Fibroblast of peridontal ligament (primary cell): ENCODE data around the gene LNP1.

ENCODE experiments used
- DNase-seq: peaks from one replicate; pipeline ENCODE4 v3.0.0-alpha.2; 2010; ENCODE audit errors: extremely low read depth

The LNP1 gene

DNA sequence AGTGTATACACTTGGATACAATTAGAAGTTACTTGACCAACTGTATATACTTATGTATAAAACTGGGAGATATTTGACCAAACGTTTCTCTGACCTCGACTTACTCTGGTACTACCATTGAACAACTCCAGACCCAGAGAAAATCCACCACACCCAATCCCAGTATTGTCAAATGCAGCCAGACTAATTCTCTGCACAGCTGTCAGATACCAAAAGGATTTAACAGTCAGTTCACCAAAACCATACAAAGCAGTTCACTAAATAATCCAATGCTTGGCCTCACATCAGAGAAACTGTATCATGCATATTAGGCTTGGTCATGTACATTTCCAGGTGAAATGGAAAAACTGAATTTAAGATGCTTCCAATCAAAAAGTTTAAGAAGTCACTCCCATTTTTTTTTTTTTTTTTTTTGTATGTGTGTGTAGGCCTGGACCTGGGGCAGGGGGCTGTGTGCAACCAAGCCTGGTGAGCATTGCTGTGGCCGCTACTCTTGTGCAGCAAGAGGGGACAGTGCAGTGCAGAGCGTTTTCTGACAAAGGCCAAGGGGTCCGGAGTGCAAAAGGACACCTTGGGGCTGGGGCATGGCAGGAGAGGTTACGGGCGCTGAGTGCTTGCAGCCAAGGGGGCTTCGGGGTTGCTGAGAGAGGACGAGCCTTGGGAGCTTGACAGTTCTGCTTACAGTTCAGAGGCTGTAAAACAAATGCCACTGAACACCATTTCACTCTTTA is 1.8 kb upstream of the LNP1 start:
- peak; percentile 7 for DNase-seq

DNA sequence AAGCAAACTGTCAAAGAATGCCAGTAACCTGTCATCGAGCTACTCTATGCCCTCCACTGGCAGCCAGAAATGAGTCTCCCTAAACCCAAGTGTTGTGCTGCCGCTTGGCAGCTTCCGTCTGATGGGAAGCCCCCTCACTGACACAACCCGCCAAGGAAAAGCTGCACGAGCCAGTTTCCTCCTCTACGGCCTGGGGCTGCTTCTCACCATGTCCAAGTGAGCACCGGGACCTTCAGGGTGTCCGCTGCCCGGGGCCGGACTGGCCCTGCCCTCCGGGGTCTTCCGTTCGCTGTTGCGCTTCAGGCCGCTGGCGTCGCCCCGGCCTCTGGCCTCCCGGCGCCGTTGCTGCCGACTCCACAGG is 940 bp upstream of the LNP1 start:
- peak; percentile 8 for DNase-seq

DNA sequence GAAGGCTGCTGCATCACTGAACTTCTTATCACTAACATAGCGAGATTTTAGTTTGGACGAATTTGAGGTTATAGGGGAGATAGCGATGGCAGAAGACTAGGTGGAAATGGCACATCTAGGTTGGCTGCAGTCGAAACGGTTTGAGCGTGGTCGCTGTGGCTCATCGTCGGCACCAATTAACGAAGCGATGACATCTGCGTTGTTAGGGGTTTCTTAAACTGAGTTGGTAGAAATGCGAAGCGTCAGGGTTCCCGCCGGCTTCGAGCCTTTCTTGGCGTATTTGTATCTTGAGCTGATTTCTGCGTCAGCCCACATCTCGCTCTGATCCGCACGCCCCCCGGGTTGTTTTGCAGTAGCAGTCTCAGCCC is 319 bp downstream of the LNP1 start:
- DNase-seq: peak; percentile 60

DNA sequence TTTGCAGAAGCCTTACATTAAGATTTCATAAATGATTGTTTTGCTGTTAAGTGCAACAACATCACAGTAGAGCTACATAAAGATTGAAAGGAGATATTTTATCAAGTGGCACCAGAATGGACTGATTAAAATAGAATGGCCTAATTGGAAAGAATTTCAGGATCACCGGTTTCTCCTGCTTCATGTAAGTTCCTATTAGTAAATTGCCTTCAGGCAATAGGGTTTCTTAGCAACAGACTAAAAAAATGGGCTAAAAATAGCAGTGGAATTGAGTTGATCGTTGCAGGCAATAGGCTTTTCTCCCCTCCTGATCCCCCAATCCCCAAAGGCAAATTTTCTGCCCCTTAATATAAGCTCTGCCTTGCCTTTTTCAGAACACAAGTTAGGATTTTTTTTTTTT is 917 bp downstream of the LNP1 start:
- peak; percentile 62 for DNase-seq

DNA sequence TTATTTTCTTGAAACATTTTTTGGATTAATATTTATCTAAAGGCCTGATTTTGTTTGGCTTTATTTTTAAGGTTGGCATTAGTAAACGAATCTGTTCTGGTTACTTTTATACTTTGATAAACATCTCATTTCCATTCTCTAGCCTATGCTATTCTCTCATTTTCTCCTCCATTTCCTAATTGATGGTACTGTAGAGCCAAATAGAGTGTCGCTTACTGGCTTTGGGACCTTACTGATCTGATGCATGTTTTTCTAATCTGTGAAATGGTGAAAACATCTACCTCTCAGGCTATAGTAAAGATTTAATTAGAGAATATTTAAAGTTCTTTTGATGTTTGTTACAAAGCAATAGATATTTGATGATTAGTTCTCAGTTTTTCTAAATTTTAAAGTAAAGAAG is 1.6 kb downstream of the LNP1 start:
- DNase-seq: peak; percentile 11

DNA sequence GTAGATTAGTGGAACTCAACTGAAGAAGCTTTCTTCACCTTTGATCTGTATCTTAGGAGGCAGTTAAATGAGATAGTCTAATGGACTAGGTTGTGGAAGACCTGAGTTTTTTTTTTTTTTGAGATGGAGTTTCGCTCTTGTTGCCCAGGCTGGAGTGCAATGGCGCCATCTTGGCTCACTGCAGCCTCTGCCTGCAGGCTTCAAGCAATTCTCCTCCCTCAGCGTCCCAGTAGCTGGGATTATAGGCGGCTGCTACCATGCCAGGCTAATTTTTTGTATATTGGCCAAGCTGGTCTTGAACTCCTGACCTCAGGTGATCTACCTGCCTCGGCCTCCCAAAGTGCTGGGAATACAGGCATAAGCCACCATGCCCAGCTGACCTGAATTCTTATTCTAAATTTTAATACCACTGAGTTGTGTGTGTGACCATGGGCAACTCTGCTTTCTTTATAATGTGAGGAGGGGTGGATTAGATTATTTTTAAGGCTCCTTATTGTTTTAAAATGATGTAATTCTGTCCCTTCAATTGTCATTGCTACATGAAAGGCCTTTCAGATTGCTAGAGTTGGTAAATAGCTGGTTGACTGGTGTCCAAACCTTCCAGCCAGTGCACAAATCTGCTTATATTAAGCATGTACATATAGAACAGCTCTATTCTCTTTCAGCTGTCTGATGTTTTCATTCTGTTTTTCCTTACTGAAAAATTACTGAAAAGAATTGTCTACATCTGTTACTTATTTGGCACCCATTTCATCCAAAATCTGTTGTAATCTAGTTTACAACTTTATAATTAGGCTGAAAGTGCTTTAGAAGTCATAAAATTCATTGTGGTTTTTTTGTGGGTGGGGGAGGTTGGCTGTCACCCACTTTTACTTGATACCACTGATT is 2.3 kb downstream of the LNP1 start:
- peak; percentile 15 for DNase-seq

DNA sequence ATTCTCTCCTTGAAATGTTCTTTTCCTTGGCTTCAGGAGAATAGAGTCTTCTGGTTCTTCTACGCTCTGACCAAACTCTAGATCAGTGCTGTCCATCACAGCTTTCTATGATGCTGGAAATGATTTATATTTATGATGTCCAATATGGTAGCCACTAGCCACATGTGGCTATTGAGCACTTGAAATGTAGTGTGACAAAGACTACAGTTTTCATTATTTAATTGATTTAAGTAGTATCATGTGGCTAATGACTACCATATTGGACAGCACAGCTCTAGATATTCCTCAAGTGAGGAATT is 2.9 kb downstream of the LNP1 start:
- no peak for DNase-seq

DNA sequence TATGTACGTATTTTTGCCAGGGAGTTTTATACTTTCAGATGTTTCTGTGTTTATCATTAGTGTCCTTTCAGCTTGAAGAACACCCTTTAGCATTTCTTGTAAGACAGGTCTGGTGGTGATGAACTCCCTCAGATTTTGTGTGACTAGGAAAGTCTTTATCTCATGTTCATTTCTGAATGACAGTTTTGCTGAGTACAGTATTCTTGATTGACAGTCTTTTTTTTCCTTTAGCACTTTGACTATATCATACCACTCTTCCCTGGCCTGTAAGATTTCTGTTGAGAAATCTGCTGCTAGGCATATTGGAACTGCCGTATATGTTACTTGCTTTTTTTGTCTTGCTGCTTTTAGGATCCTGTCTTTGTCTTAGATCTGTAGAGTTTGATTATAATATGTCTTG is 5.8 kb downstream of the LNP1 start:
- DNase-seq: no peak

DNA sequence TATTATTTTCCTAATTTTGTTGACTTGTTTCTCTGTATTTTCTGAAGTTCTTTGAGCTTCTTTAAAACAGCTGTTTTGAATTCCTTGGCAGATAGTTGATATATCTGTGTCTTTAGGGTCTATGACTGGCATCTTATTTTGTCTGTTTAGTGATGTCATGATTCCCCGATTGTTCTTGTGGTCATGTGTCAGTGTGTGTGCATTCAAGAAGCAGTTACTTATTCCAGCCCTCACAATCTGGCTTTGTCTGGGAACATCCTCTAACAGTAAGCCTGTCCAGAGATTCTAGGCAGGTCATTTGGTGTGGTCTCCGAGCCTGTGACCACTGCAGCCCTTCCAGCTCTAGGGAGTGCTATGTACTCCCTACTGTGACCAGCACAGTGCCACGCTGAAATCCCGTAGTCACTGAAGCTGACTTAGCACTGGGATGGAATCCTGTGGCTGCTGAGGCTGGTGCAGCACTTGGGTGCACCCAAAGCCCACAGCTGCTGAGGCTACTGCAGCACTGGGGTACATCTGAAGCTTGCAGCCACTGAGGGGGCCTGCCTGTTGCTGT is 6.7 kb downstream of the LNP1 start:
- no peak for DNase-seq

DNA sequence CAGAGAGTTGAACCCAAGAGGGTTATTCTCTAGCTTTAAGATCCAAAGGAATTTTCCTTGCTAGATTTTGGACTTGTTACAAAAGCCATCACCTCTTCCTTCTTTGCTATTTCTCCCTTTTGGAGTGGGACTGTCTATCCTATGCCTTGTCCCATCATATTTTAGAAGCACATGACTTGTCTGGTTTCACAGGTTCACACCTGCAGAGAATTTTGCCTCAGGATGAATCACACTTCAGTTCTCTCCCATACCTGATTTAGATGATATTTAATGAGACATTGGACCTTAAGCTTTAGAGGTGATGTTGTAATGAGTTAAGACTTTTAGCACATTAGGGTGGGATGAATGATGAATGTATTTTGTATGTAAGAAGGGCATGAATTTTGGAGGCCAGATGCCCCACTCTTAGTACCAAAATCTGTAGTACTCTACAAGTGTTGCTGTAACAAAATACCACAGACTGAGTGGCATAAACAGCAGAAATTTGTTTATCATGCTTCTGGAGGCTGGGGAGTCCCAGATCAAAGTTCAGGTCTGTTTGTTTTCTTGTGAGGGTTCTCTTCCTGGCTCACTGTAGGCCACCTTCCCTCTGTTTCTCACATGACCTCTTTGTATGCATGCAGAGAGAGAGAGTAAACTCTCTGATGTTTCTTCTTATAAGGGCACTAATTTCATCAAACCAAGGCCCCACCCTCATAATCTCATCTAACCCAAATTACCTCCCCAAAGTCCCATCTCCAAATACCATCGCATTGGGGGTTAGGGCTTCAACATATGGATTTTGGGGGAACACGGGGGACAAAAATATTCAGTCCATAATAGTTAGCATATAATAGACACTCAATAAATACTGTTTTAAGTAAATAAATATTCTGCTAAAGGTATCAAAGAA is 10.0 kb downstream of the LNP1 start:
- no peak for DNase-seq

DNA sequence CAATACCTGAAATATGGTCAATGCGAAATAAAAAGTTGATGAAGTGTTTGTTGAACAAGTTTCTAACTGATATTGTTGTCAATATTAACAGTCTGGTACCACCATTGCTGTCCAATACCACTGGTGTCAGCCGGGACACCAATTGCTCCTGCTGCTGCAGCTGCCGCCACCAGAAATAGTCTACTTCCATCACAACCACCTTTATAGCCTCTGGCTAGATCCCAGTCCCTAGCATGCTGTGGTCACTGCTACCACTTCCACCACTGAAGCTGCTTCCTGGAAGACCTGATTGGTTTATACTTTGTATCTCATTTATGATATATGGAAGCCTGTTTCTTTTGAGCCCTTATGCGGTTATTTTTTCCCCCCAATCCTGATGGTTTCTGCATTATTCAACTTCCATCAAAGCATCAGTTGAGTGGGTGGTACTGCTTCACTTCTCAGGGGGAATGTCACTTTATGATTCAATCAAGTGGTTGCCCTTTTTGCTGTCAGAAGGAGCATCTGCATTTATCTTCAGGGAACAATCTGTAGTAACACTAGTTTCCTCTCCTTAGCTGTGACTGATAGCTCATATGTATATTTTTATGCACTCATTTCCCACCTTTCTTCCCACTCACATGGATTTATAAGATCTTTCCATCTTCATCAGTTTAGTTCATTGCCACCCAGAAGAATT is 11.7 kb downstream of the LNP1 start:
- DNase-seq: no peak

DNA sequence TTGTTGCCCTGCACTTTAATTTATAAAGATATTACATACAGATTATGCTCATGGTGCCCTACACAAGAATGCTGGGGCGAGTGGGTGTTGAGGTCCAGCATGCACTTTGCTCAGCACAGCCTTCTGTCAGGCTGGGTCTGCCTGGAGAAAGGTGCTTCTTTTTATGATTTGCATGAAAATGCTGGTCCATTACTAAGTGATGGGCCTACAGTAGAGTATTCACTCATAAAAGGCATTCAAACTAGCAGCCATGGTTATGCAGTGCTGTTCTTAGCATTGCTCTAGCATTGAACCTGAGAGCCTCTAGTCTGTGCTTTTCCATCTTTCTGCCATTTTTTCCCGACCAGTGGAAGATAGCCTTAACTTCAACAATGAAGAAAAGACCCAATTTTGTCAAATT is 12.3 kb downstream of the LNP1 start:
- DNase-seq: no peak

DNA sequence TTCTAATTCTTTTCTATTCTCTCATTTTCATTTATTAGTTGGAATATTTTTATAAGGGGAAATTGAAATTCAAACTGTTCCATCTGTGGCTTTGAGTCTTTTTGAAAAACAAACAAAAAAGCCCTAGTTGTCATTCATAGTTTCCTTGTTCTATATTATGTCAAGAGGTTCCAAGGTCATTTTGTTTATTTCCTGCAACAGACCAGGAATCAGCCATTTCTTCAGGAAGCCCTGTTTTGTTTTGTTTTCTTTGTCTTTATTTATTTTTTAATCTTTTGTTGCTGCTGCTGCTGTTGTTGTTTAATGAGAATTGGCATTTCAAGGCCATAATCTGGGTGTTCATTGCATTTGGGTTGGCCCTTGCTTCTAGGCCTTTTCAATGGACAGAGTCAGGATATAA is 14.8 kb downstream of the LNP1 start:
- DNase-seq: no peak

DNA sequence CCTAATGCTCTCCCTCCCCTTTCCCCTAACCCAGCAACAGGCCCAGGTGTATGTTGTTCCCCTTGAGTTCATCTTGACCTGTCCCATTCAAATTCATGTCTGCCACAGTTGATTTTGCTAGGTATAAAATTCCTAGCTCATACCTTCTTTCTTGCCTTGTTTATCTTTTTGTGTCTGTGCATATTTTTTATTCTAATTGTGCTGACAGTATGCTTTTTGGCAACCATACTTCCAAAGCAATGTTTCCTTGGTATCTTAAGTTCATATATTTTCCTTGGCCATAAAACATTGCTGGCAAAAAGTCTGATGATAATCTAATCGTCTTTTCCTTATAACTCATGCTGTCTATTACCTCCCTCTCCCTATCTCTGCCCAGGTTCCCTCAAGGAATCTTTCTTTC is 15.5 kb downstream of the LNP1 start:
- DNase-seq: no peak

DNA sequence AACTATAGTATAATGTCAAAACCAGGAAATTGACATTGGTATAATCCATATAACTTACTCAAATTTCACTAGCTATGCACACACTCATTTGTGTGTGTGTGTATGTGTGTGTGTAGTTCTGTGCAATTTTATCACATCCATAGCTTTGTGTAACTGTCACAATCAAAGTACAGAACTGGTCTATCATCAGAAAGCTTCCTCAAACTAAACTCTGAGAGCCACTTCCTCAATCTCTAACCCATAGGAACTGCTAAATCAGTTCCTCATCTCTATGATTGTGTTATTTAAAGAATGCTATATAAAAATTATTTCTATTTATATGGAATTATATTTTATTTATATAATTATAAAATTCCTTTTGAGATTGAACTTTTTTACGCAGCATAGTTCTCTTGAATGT is 18.1 kb downstream of the LNP1 start:
- no peak for DNase-seq

DNA sequence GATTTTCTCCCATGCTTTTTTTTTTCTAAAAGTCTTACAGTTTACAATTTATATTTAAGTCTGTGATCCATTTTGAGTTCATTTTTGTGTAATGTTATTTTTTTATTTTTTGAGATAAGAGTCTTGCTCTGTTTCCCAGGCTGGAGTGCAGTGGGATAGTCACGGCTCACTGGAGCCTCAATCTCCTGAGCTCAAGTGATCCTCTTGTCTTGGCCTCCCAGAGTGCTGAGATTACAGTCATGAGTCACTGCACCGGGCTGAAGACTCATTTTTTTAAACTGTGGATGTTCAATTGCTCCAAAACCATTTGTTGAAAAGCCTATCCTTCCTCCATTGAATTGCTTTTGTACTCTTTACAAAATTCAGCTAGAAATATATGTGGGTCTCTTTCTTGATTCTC is 19.5 kb downstream of the LNP1 start:
- no peak for DNase-seq

DNA sequence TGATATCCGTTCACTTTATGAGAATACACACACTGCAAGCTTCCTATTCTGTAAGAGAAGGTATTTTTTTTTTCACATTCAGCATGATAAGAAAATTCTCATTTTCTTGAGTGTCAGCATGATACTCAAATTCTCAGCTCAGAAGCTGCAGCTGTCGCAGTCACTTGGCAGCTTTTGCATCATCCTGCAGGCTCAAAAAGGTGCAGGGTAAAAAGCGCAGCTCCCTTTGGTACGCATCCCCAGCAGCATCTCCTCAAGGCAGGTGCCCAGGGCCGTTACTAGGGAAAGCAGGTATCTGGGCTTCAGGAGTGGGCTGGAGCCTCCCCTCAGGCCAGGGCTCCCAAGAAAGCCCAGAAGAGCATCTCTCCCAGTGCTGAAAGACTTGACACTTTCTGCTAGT is 22.3 kb downstream of the LNP1 start:
- DNase-seq: no peak

DNA sequence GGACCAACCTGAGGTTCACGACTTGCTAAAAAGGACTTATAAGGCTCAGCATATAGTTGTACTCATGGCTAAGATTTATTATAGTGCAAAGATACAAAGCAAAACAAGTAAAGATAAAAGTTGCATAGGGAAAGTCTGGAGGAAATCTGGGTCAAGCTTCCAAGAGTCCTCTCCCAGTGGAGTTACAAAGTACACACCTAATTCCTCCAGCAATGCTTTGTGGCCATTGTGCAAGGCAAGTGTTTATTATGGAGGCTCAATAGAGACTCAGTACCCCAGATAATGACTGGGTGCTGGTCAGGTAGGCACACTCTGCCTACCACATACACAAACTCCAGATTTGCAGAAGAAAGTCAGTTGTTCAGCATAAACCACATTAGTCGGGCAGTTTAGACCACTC is 22.9 kb downstream of the LNP1 start:
- DNase-seq: no peak

DNA sequence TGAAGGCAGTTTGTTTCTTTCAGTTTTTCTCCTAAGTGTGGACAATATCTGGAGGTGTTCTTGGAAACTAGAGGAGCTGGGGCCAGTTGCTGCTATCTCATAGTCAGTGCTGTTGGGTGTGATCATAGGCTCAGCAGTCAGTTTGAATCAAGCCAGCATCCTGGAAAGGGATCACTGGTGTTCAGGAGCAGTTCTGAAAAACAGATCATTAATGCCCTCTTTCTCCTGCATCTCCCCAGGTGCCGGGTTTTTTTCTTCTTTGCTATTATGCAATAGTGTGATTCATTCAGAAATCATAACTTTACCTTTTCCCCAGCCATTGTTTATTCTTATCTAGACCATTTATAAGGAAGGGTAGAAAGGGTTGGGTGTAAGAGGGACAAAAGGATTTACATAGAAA is 24.0 kb downstream of the LNP1 start:
- no peak for DNase-seq

DNA sequence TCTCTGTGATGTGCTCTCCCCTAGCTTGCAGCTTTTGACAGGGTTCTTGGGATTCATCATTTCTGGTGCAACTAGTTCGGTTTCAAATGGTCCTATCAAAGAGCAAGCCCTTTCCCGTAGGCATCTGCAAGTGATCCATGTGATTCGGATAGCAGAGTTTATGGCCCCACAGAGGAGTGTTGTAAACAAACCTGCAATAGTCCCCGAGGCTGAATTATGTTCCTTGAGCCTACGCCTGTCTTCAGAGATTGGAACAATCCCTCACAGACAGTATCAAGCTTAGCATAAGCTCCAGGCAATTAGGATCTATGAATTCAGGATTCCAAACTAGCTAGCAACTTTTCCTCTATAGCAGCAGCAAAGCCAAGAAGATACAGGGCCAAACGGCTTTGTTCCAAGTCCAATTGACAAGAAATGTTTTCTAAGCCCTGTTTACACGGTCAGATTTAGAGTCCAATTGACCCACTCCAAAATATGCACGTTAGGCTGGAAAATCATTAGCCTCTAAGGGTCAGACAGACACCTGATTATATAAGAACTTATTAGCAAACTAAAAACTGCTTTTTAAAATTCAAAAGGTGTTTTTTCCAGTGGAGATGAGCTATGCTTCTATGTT is 24.8 kb downstream of the LNP1 start:
- no peak for DNase-seq

DNA sequence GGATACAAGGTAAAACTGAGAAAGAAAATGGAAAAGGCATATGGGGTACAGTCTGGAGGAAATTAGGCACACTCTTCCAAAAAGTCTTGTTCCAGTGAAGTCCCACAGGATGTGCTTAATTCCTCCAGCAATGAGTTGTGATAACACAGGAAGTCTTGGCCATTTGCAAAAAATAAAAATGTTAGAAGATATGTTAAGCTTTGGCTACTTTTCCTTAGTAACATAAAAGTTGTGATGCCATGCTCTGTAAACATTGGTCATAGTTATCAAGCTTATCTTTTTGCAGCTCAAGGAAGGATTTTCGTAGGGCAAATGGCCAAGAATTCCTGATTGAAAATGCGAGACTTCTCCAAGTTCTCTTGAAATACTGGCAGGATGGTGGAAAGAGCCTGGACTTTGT is 26.4 kb downstream of the LNP1 start:
- no peak for DNase-seq
